Astrocyte (in vitro differentiated cells and primary cell): Measurements from ENCODE around the gene USP21. TPM values are rescaled to one million over a fixed set of nuclear protein-coding genes. Genes with fewer than 3 reads are reported as not detected.

Source experiments
- DNase-seq: peaks from one replicate; pipeline ENCODE4 v3.0.0-alpha.2; 2010; ENCODE audit warnings: low read depth
- FAIRE-seq: peaks from 2 replicates; lab custom pipeline; 2011; peaks lifted over from hg19 to GRCh38; lab: Jason Lieb, UNC
- H2AFZ ChIP-seq: 2 replicates; pipeline ENCODE4 v1.6.0; 2012; ENCODE audit warnings: low read depth, low read length, inconsistent platforms
- H3K27ac ChIP-seq: 2 replicates; pipeline ENCODE4 v1.5.1; 2011; ENCODE audit warnings: low read depth, low read length, inconsistent platforms
- H3K27me3 ChIP-seq: 2 replicates; pipeline ENCODE4 v1.6.0; 2011; ENCODE audit warnings: low read length, inconsistent platforms; ENCODE audit not compliant: insufficient read depth
- H3K36me3 ChIP-seq: 2 replicates; pipeline ENCODE4 v1.5.1; 2011; ENCODE audit warnings: low read length, inconsistent platforms; ENCODE audit not compliant: insufficient read depth
- H3K4me1 ChIP-seq: 2 replicates; pipeline ENCODE4 v1.5.1; 2011; ENCODE audit warnings: low read length, inconsistent platforms; ENCODE audit not compliant: insufficient read depth
- H3K4me2 ChIP-seq: 2 replicates; pipeline ENCODE4 v1.6.0; 2012; ENCODE audit warnings: low read length, inconsistent platforms
- H3K4me3 ChIP-seq: 2 replicates; pipeline ENCODE4 v1.5.1; 2011; ENCODE audit warnings: low read depth, mild to moderate bottlenecking, low read length, inconsistent platforms; ENCODE audit not compliant: insufficient read depth
- H3K79me2 ChIP-seq: 2 replicates; pipeline ENCODE4 v1.6.0; 2012; ENCODE audit warnings: mild to moderate bottlenecking, low read length, inconsistent platforms; ENCODE audit not compliant: insufficient read depth
- H3K9ac ChIP-seq: 2 replicates; pipeline ENCODE4 v1.6.0; 2012; ENCODE audit warnings: mild to moderate bottlenecking, low read length, inconsistent platforms
- H3K9me3 ChIP-seq: 2 replicates; pipeline ENCODE4 v1.5.1; 2012; ENCODE audit warnings: low read depth, mild to moderate bottlenecking, low read length, inconsistent platforms; ENCODE audit not compliant: insufficient read depth
- H4K20me1 ChIP-seq: 2 replicates; pipeline ENCODE4 v1.6.0; 2012; ENCODE audit warnings: low read length, inconsistent platforms; ENCODE audit not compliant: insufficient read depth
- H3K27ac Mint-ChIP-seq: one replicate; pipeline ENCODE4 v1.8.0; 2021; ENCODE audit warnings: mild to moderate bottlenecking, mixed read lengths; ENCODE audit not compliant: unreplicated experiment
- H3K27me3 Mint-ChIP-seq: one replicate; pipeline ENCODE4 v1.8.0; 2021; ENCODE audit warnings: low read depth, mixed read lengths; ENCODE audit not compliant: unreplicated experiment
- H3K36me3 Mint-ChIP-seq: one replicate; pipeline ENCODE4 v1.8.0; 2021; ENCODE audit warnings: low read depth, mixed read lengths; ENCODE audit not compliant: unreplicated experiment
- H3K4me1 Mint-ChIP-seq: one replicate; pipeline ENCODE4 v1.8.0; 2021; ENCODE audit warnings: low read depth, mixed read lengths; ENCODE audit not compliant: unreplicated experiment
- H3K4me3 Mint-ChIP-seq: one replicate; pipeline ENCODE4 v1.8.0; 2021; ENCODE audit warnings: mild to moderate bottlenecking, moderate library complexity, mixed read lengths; ENCODE audit not compliant: unreplicated experiment
- H3K9me3 Mint-ChIP-seq: one replicate; pipeline ENCODE4 v1.8.0; 2021; ENCODE audit warnings: mild to moderate bottlenecking, mixed read lengths; ENCODE audit not compliant: unreplicated experiment
- CTCF ChIP-seq: IDR thresholded peaks from 2 replicates; pipeline ENCODE4 v1.5.1; 2011; ENCODE audit warnings: low read depth, mild to moderate bottlenecking, inconsistent platforms, low read length, moderate library complexity; ENCODE audit not compliant: insufficient read depth
- EZH2 ChIP-seq: IDR thresholded peaks from 2 replicates; pipeline ENCODE4 v1.6.1; 2012; ENCODE audit warnings: mild to moderate bottlenecking, low read length, inconsistent platforms; ENCODE audit not compliant: insufficient read depth
- total RNA-seq: library from RNA; stranded (reverse); gene quantifications from 2 replicates; pipeline ENCODE4 v1.2.1, GENCODE V29; 2021

USP21 gene
- total RNA-seq, 1 donor from 2014 or later, result 14.4 TPM

- H3K4me3 Mint-ChIP-seq, result peak within 1 kb of the TSS; percentile 93
- Histone ChIP-seq H3K4me2 (peak within 1 kb of the TSS; percentile 98), H3K4me1 (peaks cover 14% of the 10 kb centered on the region), H2AFZ (peak within 1 kb of the TSS; percentile 94), H3K9me3 (no peaks in the 10 kb centered on the region), H3K36me3 (peaks cover 4% of the 10 kb centered on the region), H3K9ac (peak within 1 kb of the TSS; percentile 89), H3K4me3 (peak within 1 kb of the TSS; percentile 95), H3K27ac (peak within 1 kb of the TSS; percentile 83), H3K27me3 (no peaks in the 10 kb centered on the region), H4K20me1 (no peaks in the 10 kb centered on the region), H3K79me2 (peaks cover 21% of the 10 kb centered on the region)
- TF ChIP-seq CTCF (peak; percentile 35), EZH2 (no peak)
- H3K36me3 Mint-ChIP-seq, result peaks cover 6% of the 10 kb centered on the region
- H3K27ac Mint-ChIP-seq, result peak within 1 kb of the TSS; percentile 94
- no peak for FAIRE-seq
- DNase-seq, result peak; percentile 97
- no peaks in the 10 kb centered on the region for H3K27me3 Mint-ChIP-seq
- no peaks in the 10 kb centered on the region for H3K9me3 Mint-ChIP-seq
- peaks cover 17% of the 10 kb centered on the region for H3K4me1 Mint-ChIP-seq
Measured at GRCh38 chr1:161165742-161166668, 6.7 kb downstream of the USP21 start, which contains the start of gene PPOX. Gene PPOX, plus strand, starts transcription at chr1:161166426. Its CDS starts 422 bp downstream, at chr1:161166848.

- TF ChIP-seq EZH2 (no peak), CTCF (no peak)
- Histone ChIP-seq H2AFZ (peak overlapping the region; percentile 94), H3K27me3 (no peaks in the 10 kb centered on the region), H3K9me3 (no peaks in the 10 kb centered on the region), H3K36me3 (peaks cover 10% of the 10 kb centered on the region), H3K9ac (peak overlapping the region; percentile 89), H4K20me1 (peaks cover 4% of the 10 kb centered on the region), H3K4me1 (peaks cover 14% of the 10 kb centered on the region), H3K79me2 (peaks cover 14% of the 10 kb centered on the region), H3K27ac (peak overlapping the region; percentile 83), H3K4me3 (peak overlapping the region; percentile 95), H3K4me2 (peak overlapping the region; percentile 98)
- no peaks in the 10 kb centered on the region for H3K9me3 Mint-ChIP-seq
- H3K4me3 Mint-ChIP-seq, result peak overlapping the region; percentile 93
- peak overlapping the region; percentile 60 for H3K27ac Mint-ChIP-seq
- FAIRE-seq (no peak), DNase-seq (no peak)
- H3K27me3 Mint-ChIP-seq, result no peaks in the 10 kb centered on the region
- H3K4me1 Mint-ChIP-seq, result peaks cover 12% of the 10 kb centered on the region
- peaks cover 11% of the 10 kb centered on the region for H3K36me3 Mint-ChIP-seq
Measured at GRCh38 chr1:161166669-161167548, 7.6 kb downstream of the USP21 start.
